DMS53 treated with DMSO at 0.1 percent for 48 hours (cell line): Measurements from ENCODE around the gene CCDC97.
A peak's percentile ranks its signal among the peaks of the same experiment; 100 is the strongest.

ENCODE experiments used
- DNase-seq: peaks from one replicate; lab custom pipeline; 2025; ENCODE audit not compliant: unreplicated experiment; lab: John Stamatoyannopoulos, UW

Gene CCDC97

GRCh38 chr19:41318696-41319499 lies 8.9 kb downstream of the CCDC97 start:
- DNase-seq = no peak

DNA sequence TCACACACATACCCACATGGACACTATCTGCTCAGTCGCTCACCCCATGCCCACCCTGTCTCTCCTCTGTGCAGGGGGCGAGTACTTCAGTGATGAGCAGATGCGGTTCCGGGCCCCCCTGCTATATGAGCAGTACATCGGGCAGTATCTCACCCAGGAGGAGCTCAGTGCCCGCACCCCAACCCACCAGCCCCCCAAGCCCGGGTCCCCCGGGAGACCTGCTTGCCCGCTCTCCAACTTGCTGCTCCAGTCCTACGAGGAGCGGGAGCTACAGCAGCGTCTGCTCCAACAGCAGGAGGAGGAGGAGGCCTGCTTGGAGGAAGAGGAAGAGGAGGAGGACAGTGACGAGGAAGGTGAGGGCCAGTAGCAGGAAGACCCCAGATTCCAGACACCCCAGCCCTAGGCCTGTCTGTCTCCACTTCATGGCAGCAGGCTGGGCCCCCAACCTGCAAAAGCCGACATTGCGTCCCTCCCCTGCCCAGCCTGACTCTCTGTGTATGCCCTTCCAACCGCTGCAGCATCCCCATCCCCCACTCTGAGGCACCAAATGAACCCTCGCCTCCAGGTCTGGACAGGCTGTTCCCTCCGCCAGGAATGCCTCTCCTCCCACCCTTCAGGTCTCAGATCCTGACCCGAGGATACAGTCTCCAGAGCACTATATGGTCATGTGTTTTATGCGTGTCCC lies 9.7 kb downstream of the CCDC97 start:
- DNase-seq = no peak

- no peak for DNase-seq
Observed at GRCh38 chr19:41320185-41320518, 10.2 kb downstream of the CCDC97 start.

- no peak for DNase-seq
Observed at GRCh38 chr19:41320568-41320967, 10.6 kb downstream of the CCDC97 start.

- DNase-seq = no peak
Observed at GRCh38 chr19:41321204-41321599, 11.2 kb downstream of the CCDC97 start.

- DNase-seq = no peak
Observed at GRCh38 chr19:41321600-41322270, 11.8 kb downstream of the CCDC97 start.

DNA sequence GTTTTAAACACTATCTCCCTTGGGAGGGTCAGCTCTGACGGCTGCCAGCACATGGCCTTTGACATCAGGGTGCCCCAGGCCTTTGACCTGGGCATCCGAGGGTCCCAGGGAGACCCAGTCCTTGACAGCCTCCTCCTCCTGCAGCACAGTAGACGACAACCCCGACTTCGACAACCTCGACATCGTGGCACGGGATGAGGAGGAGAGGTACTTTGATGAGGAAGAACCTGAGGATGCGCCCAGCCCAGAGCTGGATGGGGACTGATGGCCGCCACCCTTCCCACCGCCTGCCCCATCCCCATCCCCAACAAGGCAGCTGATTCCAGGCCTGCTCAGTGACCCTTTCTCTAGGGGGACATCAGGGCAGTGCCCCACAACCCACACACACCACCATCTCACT lies 12.5 kb downstream of the CCDC97 start:
- no peak for DNase-seq

GRCh38 chr19:41323023-41323422 lies 13.1 kb downstream of the CCDC97 start:
- no peak for DNase-seq

- DNase-seq = no peak
Observed at GRCh38 chr19:41323430-41324125, 13.6 kb downstream of the CCDC97 start.

DNA sequence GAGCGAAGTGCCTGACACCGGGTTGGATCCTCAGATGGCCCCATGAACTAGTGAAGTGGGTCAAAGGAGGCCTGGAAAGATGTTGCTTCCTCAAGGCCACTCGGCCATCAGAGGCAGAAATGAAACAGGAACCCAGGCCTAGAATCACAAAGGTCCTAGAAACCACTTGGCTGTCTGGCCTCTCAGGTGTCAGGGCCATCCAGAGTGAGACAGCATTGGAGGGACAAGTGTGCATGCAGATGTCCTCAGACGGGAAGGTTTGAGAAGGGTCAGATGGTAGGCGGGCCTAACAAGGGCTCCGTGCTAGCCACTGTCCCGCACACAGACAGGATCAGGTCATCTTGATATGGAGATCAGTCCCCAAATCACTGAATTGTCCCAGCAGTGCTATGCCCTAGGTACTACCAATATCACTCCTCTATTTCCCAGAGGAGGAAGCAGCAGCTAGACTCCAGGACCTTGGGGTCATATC lies 14.3 kb downstream of the CCDC97 start:
- DNase-seq = peak; percentile 29

DNA sequence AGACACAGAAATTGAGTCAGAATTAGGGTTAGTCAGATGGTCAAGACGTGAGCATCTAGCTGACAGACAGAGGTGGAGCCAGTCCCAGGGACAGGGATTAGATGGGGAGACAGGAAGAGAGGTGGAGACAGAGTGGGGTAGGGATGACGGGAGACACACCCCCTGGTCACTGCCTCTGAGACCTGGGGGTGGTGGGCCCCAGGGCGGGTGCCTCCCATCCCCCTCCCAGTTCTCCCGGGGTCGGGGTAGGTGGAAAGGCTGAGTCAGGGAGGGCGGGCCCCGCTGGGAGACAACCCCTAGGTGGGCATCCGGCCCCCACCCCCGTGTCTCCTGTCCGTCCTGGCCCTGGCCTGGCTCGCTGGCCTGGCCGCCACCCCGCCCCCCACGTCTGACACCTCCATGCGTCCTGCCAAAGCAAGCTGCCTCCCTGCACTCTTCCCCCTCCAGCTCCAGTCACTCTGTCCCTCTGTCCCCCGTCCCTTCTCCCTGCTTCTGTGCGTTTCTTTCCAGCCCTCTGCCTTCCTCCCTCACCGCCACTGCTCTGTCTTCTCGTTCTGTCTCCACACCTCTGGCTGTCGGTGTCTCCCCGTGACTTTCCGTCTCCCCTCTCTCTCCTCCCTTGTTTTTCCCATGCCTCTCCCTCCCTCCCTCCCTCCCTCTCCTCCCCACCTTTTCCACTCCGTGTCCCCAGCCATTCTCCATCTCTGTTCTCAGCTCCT lies 15.1 kb downstream of the CCDC97 start:
- peak; percentile 65 for DNase-seq

GRCh38 chr19:41325640-41325946 lies 15.6 kb downstream of the CCDC97 start:
- DNase-seq = no peak

GRCh38 chr19:41325947-41326706 lies 16.2 kb downstream of the CCDC97 start:
- peak; percentile 54 for DNase-seq

- no peak for DNase-seq
Observed at GRCh38 chr19:41327076-41327575, 17.2 kb downstream of the CCDC97 start.

DNA sequence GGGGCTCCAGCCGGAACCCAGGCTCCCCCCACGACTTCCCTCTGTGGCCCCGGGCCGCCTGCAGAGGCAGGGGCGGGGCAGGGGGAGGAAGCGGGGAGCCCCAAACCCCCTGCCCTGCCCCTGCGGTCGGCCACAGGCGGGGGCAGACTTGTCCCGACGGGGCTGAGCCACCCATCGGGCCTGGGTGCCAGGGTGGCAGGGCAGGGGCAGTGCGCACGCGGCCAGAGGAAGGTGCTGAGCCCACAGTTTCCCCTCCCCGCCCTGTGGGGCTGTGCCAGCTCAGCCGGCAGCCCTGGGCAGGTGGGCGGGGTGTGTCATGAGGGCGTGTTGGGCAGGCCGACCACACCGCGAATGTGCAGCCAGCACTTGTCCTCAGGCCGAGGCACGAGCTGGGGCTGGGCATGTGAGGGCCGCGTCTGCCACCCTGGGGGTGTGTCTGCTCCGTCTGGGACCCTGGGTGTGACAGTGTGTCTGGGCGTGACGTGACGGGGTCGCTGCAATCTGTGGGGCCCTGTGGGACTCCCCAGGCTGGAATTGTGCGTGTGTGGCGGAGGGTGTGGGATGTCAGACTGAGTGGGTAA lies 17.7 kb downstream of the CCDC97 start:
- DNase-seq = peak; percentile 47

DNA sequence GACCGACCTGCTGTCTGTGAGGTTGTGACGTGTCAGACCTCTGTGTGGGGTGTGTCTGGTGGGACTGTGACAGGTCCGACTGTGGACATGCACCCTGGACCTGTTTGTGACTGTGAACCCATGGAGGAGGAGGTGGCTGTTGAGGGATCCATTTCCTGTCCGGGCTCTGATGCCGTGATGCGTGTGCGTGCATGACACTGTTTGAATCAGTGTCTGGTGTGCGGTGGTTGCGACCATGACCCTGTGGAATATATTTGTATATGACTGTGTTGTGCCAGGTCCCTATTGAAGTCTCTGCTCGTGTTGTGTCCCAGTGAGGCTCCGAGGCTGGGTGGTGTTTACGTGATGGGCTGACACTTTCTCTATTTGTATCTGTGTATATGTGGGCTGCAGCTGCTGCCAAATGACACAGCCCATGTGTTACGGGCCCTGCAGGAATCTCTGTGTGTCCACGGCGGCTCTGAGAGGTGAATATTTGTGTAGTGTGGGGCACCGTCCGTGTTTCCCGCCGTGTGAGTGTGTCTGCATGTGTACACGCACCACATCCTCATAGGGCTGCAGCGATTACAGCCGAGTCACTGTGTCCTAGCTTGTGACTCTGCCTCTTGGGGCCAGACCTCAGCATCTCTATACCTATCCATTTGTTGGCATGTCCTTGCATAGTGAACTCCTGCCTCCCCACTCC lies 18.3 kb downstream of the CCDC97 start:
- DNase-seq = no peak

DNA sequence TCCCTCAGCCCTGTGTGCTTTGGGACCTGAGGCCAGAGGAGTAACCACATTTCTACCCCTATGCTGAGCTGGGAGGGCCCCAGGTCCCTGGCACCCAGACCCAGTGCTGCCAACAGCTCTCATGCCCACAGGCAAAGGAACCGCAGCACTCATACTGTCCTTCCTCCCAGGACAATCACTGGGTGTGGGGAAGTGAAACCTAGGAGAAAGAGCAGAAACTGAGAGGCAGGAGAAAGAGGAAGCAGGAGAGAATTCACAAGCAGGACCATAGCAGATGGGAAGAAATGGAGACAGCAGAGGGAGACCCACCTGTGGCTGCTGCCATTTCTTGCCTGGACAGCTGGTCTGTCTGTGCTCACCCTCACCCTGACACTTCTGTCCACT lies 18.9 kb downstream of the CCDC97 start:
- DNase-seq = no peak

- DNase-seq = no peak
Observed at GRCh38 chr19:41330481-41330880, 20.5 kb downstream of the CCDC97 start.
